Measurements from ENCODE around the gene DLGAP4. TPM values are rescaled to one million over a fixed set of nuclear protein-coding genes. Genes with fewer than 3 reads are reported as not detected.

DLGAP4 gene
- total RNA-seq, 1 experiment from 2014 or later, result 40.3 TPM

DNA sequence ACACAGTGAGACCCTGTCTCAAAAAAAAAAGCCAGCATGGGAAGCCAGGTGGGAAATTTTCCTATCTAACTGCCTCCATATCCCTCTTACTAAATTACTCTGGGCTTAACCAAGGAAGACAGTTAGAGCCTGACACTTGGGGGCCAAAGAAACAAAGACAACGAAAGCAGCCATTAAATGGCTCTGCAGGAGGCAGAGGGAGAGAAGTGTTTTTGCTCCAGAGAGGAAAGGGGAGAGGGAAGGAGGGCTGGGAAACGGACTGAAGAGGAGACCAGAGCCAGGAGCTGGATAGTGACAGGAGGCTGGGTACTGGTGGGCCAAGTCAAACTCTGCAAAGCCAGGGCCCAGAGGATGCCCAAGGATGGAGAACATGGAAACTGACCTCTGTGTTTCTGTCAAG is 256.6 kb downstream of the DLGAP4 start:
- Histone ChIP-seq H3K9me3 (ENCODE audit: control insufficient read depth in 1 of 2, insufficient read depth in 1 of 2, low read depth in 1 of 2, low read length in 2 of 2) (peaks cover 0 to 4% of the 10 kb centered on the region in 2 experiments; a peak in 1 of 4 replicates), H3K9ac (ENCODE audit: low read length) (no peak overlapping the region), H3K4me2 (ENCODE audit: low read length) (no peak overlapping the region), H3K4me1 (ENCODE audit: control insufficient read depth in 1 of 2, insufficient read depth in 2 of 2, low read length in 2 of 2) (no peaks in the 10 kb centered on the region), H3K9me2 (ENCODE audit: insufficient read depth) (no peaks in the 10 kb centered on the region), H4K20me1 (ENCODE audit: insufficient read depth) (no peaks in the 10 kb centered on the region), H3K79me2 (ENCODE audit: insufficient read depth, low read length) (no peaks in the 10 kb centered on the region), H3K4me3 (replicated peaks in 1 of 2; ENCODE audit: low read depth in 1 of 2, low read length in 2 of 2) (no peak overlapping the region), H2AFZ (ENCODE audit: low read depth, low read length, poor library complexity, severe bottlenecking) (no peak overlapping the region), H3K27ac (ENCODE audit: low read depth, low read length) (no peak overlapping the region), H3K36me3 (ENCODE audit: control insufficient read depth in 1 of 2, insufficient read depth in 2 of 2, low read length in 2 of 2) (no peaks in the 10 kb centered on the region), H3K27me3 (ENCODE audit: insufficient read depth, low read length) (no peaks in the 10 kb centered on the region)
- TF ChIP-seq ELF1 (IDR thresholded peaks at IDR 0.05; ENCODE audit: borderline replicate concordance, low read depth) (no peak), ZBTB33 (IDR thresholded peaks at IDR 0.05; ENCODE audit: extremely low read depth, insufficient replicate concordance, low read length) (no peak), YY1 (IDR thresholded peaks at IDR 0.05; ENCODE audit: extremely low read depth, insufficient replicate concordance, low read depth, low read length) (no peak)
- ChIA-PET CTCF (no interaction called here), RAD21 (ENCODE audit: low non-redundant PET in 1 of 2, low total read pairs in 2 of 2, uncharacterized antibody in 2 of 2, unreplicated experiment in 2 of 2) (no interaction called here), POLR2A (no interaction called here)
- no TSS peak for BruUV-seq (replicated peaks)
- intact Hi-C loops (cut with micrococcal nuclease), result no loop called here
- ATAC-seq, result no peak
- DNase-seq (ENCODE audit: low read depth, low spot score), result no peak

- Histone ChIP-seq H2AFZ (ENCODE audit: low read depth, low read length, poor library complexity, severe bottlenecking) (no peak overlapping the region), H4K20me1 (ENCODE audit: insufficient read depth) (no peaks in the 10 kb centered on the region), H3K27me3 (ENCODE audit: insufficient read depth, low read length) (no peaks in the 10 kb centered on the region), H3K9me3 (ENCODE audit: control insufficient read depth in 1 of 2, insufficient read depth in 1 of 2, low read depth in 1 of 2, low read length in 2 of 2) (peaks cover 0 to 4% of the 10 kb centered on the region in 2 experiments; a peak in 1 of 4 replicates), H3K4me2 (ENCODE audit: low read length) (no peak overlapping the region), H3K9me2 (ENCODE audit: insufficient read depth) (no peaks in the 10 kb centered on the region), H3K79me2 (ENCODE audit: insufficient read depth, low read length) (no peaks in the 10 kb centered on the region), H3K4me1 (ENCODE audit: control insufficient read depth in 1 of 2, insufficient read depth in 2 of 2, low read length in 2 of 2) (no peaks in the 10 kb centered on the region), H3K4me3 (replicated peaks in 1 of 2; ENCODE audit: low read depth in 1 of 2, low read length in 2 of 2) (no peak overlapping the region), H3K9ac (ENCODE audit: low read length) (no peak overlapping the region), H3K27ac (ENCODE audit: low read depth, low read length) (no peak overlapping the region), H3K36me3 (ENCODE audit: control insufficient read depth in 1 of 2, insufficient read depth in 2 of 2, low read length in 2 of 2) (no peaks in the 10 kb centered on the region)
- ATAC-seq (no peak), DNase-seq (ENCODE audit: low read depth, low spot score) (no peak)
- RAD21 ChIA-PET (ENCODE audit: low non-redundant PET in 1 of 2, low total read pairs in 2 of 2, uncharacterized antibody in 2 of 2, unreplicated experiment in 2 of 2), result no interaction called here
- intact Hi-C loops (cut with micrococcal nuclease), result no loop called here
- CTCF ChIA-PET, result no interaction called here
- BruUV-seq (replicated peaks), result no TSS peak
- TF ChIP-seq SP1 (IDR thresholded peaks at IDR 0.05; ENCODE audit: low read depth) (no peak), ATF3 (IDR thresholded peaks at IDR 0.05) (no peak), YY1 (IDR thresholded peaks at IDR 0.05; ENCODE audit: extremely low read depth, insufficient replicate concordance, low read depth, low read length) (no peak), EZH2 (IDR thresholded peaks at IDR 0.05) (no peak), POLR2AphosphoS5 (IDR thresholded peaks at IDR 0.05; ENCODE audit: low read depth, low read length) (no peak), FOSL1 (IDR thresholded peaks at IDR 0.05; ENCODE audit: low read depth) (no peak), POLR2A (IDR thresholded peaks at IDR 0.05; ENCODE audit: borderline replicate concordance, extremely low read depth, insufficient read depth, insufficient read length) (no peak), REST (IDR thresholded peaks at IDR 0.05; ENCODE audit: low read depth) (no peak), CTCF (IDR thresholded peaks at IDR 0.05 in 2 of 3, conservative IDR thresholded peaks at IDR 0.05 in 1 of 3; ENCODE audit: borderline replicate concordance in 1 of 3, insufficient read depth in 1 of 3, low read depth in 2 of 3, low read length in 2 of 3) (no peak)
- POLR2A ChIA-PET, result no interaction called here
Measured at GRCh38 chr20:36563374-36563773, 257.2 kb downstream of the DLGAP4 start.
